ENCODE results near the gene LRRC14B.

GRCh38 chr5:196350-196749 lies 5.1 kb downstream of the LRRC14B start:
- TF ChIP-seq, protein P1, sequence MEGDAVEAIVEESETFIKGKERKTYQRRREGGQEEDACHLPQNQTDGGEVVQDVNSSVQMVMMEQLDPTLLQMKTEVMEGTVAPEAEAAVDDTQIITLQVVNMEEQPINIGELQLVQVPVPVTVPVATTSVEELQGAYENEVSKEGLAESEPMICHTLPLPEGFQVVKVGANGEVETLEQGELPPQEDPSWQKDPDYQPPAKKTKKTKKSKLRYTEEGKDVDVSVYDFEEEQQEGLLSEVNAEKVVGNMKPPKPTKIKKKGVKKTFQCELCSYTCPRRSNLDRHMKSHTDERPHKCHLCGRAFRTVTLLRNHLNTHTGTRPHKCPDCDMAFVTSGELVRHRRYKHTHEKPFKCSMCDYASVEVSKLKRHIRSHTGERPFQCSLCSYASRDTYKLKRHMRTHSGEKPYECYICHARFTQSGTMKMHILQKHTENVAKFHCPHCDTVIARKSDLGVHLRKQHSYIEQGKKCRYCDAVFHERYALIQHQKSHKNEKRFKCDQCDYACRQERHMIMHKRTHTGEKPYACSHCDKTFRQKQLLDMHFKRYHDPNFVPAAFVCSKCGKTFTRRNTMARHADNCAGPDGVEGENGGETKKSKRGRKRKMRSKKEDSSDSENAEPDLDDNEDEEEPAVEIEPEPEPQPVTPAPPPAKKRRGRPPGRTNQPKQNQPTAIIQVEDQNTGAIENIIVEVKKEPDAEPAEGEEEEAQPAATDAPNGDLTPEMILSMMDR (IDR thresholded peaks at IDR 0.05; ENCODE audit: low read depth, low read length, poor library complexity, severe bottlenecking) = no peak
- TF ChIP-seq EZH2phosphoT487 (IDR thresholded peaks at IDR 0.05; ENCODE audit: borderline replicate concordance, low read length) = no peak

All from DOHH2 (cell line).